GM12878 (cell line): ENCODE measurements around the gene ARAP2. TPM values are rescaled to one million over a fixed set of nuclear protein-coding genes. Genes with fewer than 3 reads are reported as not detected.
A peak's percentile ranks its signal among the peaks of the same experiment; 100 is the strongest.

Experiments used
- CHD4 ChIP-seq: fragments of 200-600 bp; sonication (generic); IDR thresholded peaks from 2 replicates; pipeline ENCODE4 v1.6.1; 2016; ENCODE audit warnings: mild to moderate bottlenecking
- EED ChIP-seq: sonication (generic); IDR thresholded peaks from 2 replicates; pipeline ENCODE4 v1.6.1; 2016; ENCODE audit warnings: antibody characterized with exemption, low read depth
- IRF5 ChIP-seq: fragments of 450-650 bp; IDR thresholded peaks from 2 replicates; pipeline ENCODE4 v1.6.1; 2017; ENCODE audit warnings: borderline replicate concordance
- MLLT1 ChIP-seq: fragments of 450-650 bp; IDR thresholded peaks from 2 replicates; pipeline ENCODE4 v1.6.1; 2016; ENCODE audit warnings: mild to moderate bottlenecking
- MTA2 ChIP-seq: fragments of 450-650 bp; IDR thresholded peaks from 2 replicates; pipeline ENCODE4 v1.6.1; 2016; ENCODE audit warnings: low read depth, mild to moderate bottlenecking, moderate library complexity
- MTA3 ChIP-seq: IDR thresholded peaks from 2 replicates; pipeline ENCODE4 v1.6.1; 2012; ENCODE audit warnings: low read length, inconsistent platforms, borderline replicate concordance
- NR2C2 ChIP-seq: IDR thresholded peaks from 2 replicates; pipeline ENCODE4 v1.6.1; 2011; ENCODE audit warnings: borderline replicate concordance, low read depth; ENCODE audit not compliant: control insufficient read depth, insufficient read length
- PBX3 ChIP-seq: IDR thresholded peaks from 2 replicates; pipeline ENCODE4 v1.6.1; 2011; ENCODE audit warnings: mild to moderate bottlenecking, low read depth, low read length, moderate library complexity; ENCODE audit not compliant: insufficient replicate concordance
- POLR2AphosphoS2 ChIP-seq: IDR thresholded peaks from 2 replicates; pipeline ENCODE4 v1.6.1; 2011; ENCODE audit warnings: low read depth, mild to moderate bottlenecking, low read length, improper control_type of control experiment, moderate library complexity
- RELB ChIP-seq: fragments of 450-650 bp; IDR thresholded peaks from 2 replicates; pipeline ENCODE4 v1.6.1; 2017; ENCODE audit warnings: low read depth, mild to moderate bottlenecking, moderate library complexity
- RUNX3 ChIP-seq: IDR thresholded peaks from 2 replicates; pipeline ENCODE4 v1.6.1; 2012; ENCODE audit warnings: low read length, inconsistent platforms
- SMAD5 ChIP-seq: IDR thresholded peaks from 2 replicates; pipeline ENCODE4 v1.6.1; 2016; ENCODE audit warnings: antibody characterized with exemption, low read depth
- SMARCA5 ChIP-seq: fragments of 450-650 bp; IDR thresholded peaks from 2 replicates; pipeline ENCODE4 v1.6.1; 2017; ENCODE audit warnings: mild to moderate bottlenecking
- SRF ChIP-seq, 2 experiments: IDR thresholded peaks; 2 replicates each; pipeline ENCODE4 v1.6.1; 2011; ENCODE audit warnings: low read depth in 2 of 2, low read length in 2 of 2, mild to moderate bottlenecking in 1 of 2, moderate library complexity in 1 of 2
- TCF12 ChIP-seq: IDR thresholded peaks from 2 replicates; pipeline ENCODE4 v1.6.1; 2011; ENCODE audit warnings: low read depth, mild to moderate bottlenecking, low read length
- TCF3 ChIP-seq: IDR thresholded peaks from 2 replicates; pipeline ENCODE4 v1.6.1; 2012; ENCODE audit warnings: low read depth, mild to moderate bottlenecking, low read length, borderline replicate concordance; ENCODE audit not compliant: insufficient read depth
- WRNIP1 ChIP-seq: IDR thresholded peaks from 2 replicates; pipeline ENCODE4 v1.6.1; 2011; ENCODE audit warnings: low read depth, low read length, improper control_type of control experiment, borderline replicate concordance
- ZBTB11 ChIP-seq: fragments of 450-650 bp; formaldehyde crosslinking; IDR thresholded peaks from 2 replicates; pipeline ENCODE4 v1.5.0; 2022; ENCODE audit warnings: mild to moderate bottlenecking, missing genetic modification characterization
- ZNF217 ChIP-seq: fragments of 450-650 bp; IDR thresholded peaks from 2 replicates; pipeline ENCODE4 v1.6.1; 2017; ENCODE audit warnings: antibody characterized with exemption, mild to moderate bottlenecking
- polyA plus RNA-seq, 11 experiments: library from polyadenylated mRNA; depleted of rRNA in 4 of 11; unstranded in 6 of 11; stranded (reverse) in 5 of 11; fragments of >200 nt; fragmentation: Nextera tagmentation in 4 of 11; fragmentation: Illumina TruSeq in 1 of 11; extraction: Ambion mirVana in 4 of 11; extraction: Trizol in 1 of 11; gene quantifications; 1 replicate in 1 of 11; 2 replicates in 10 of 11; pipeline versions ENCODE4 v1.2.1 to v1.2.3, GENCODE V29; 2011 to 2016; ENCODE audit warnings: inconsistent platforms in 2 of 11, missing spikeins in 2 of 11, low read depth in 1 of 11
- total RNA-seq, 4 experiments: library from RNA; depleted of rRNA in 3 of 4; stranded (reverse); fragments of >200 nt in 3 of 4; fragmentation: Illumina TruSeq in 1 of 4; extraction: Trizol in 1 of 4; gene quantifications; 2 replicates each; pipeline versions ENCODE4 v1.2.1 to v1.2.3, GENCODE V29; 2013 to 2021

ARAP2 gene
- total and polyA plus RNA-seq, 10 of the 15 experiments (the other 5 are each of a cell fraction or from before 2014, with no cell fraction given): 5.4 to 36.1 (median 12.2) TPM

GRCh38 chr4:36255577-36255976, 11.3 kb upstream of the ARAP2 start (continued):
- TF ChIP-seq PBX3 (no peak), RELB (no peak), MTA2 (no peak; the same call in 1 of the 2 replicates), MTA3 (no peak), ZNF217 (peak; percentile 67; the same call in 1 of the 2 replicates), SMARCA5 (0 out of 2 replicates have a peak, but pooled peaks have one; percentile 57), ZBTB11 (CRISPR knock-in tag) (no peak), SRF (IDR thresholded peaks at IDR 0.05; ENCODE audit: low read depth in 2 of 2, low read length in 2 of 2) (no peak), POLR2AphosphoS2 (no peak), CHD4 (no peak), SMAD5 (no peak), MLLT1 (0 out of 2 replicates have a peak, but pooled peaks have one; percentile 20), IRF5 (no peak), RUNX3 (peak; percentile 86), WRNIP1 (no peak), TCF12 (peak; percentile 61), TCF3 (peak; percentile 61; the same call in 1 of the 2 replicates), EED (peak; percentile 92), NR2C2 (no peak)
